NCI-H1417 treated with DMSO at 0.1 percent for 48 hours (cell line): Measurements from ENCODE around the gene PLCB1.
"Not testable (repeated sequence)": the region's sequence is repeated elsewhere in the genome, so short reads cannot be mapped to it uniquely, and the experiment has no call there.

Experiments used
- DNase-seq: peaks from one replicate; lab custom pipeline; 2025; lab: John Stamatoyannopoulos, UW

The PLCB1 gene

DNA sequence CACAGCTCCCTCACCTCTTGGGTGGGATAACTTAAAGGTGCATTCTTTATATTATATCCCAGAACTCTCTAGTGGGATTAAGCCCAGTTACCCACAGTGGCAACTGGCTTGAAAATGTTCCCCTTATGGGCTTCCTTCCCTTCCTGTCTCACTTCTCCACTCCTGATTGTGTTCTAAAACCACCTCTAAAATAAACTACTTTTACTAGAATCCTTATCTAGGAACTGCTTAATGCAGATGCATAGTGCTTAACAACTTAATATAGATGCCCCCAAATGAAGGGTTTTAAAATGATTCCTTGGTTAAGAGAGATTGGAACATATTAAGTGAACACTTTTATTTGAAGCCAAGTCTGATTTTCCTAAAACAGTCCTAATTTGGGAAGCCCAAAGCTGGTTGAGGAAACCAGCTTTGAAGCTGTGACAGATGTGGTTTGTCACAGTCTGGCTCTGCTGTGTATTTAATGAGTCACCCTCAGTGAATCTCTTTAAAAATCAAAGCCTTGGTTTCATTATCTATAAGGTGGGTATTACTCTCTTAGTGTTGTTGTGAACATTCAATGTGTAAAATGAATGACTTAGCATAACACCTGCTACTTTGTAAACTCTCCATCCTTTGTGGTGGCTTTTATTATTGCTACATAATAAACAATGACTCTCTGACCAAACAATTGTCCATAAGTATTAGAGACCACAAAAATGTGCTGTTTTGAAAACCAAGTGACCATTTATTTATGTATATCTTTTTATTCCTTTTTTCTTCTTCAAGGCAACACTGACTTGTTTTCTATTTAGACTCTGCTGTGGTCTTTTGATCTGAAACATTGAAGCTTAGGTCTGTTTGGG, 24.4 kb downstream of the PLCB1 start:
- no peak for DNase-seq

DNA sequence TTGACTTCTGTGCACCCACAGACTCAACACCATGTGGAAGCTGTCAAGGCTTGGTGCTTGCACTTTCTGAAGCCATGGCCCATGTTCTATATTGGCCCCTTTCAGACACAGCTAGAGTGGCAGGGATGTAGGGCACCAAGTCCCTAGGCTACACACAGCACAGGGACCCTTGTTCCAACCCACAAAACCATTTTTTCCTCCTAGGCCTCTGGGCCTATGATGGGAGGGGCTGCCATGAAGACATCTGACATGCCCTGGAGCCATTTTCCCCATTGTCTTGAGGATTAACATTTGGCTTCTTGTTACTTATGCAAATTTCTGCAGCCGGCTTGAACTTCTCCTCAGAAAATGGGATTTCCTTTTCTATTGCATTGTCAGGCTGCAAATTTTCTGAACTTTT, 27.2 kb downstream of the PLCB1 start:
- DNase-seq, result not testable (repeated sequence)

DNA sequence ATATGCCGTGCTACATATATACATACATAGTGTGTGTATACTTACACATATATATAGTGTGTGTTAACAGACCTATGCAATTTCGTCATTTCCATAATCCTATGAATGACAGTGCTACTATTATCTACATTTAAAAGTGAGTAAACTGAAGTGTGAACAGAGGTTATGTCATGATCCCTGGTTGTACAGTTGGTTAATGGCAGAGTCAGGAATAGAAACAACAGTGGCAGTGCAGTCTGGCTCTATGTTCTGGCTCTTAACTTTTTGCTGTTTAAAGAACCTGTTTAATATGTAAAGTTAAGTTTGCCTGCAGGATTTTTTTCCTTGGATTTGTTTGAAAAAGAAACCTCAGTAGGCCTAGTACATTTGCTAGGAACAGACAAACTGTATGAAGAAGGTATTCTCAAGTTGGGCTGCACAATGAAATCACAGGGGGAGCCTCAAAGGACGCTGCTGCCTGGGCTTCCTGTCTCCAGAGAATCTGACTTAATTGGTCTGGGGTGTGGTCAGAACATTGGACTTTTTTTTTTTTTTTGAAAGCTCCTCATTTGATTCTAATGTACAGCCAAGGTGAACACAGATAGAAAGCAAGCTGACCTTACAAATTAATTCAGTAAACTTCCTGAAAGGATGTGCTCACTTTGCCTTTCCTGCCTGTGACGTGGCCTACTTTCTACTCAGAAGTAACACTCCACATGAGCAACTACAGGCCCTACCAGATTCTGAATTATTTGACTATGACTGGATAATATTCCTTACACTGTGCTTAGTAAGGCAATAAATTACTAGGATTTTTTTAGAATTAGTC, 29.4 kb downstream of the PLCB1 start:
- DNase-seq, result no peak

DNA sequence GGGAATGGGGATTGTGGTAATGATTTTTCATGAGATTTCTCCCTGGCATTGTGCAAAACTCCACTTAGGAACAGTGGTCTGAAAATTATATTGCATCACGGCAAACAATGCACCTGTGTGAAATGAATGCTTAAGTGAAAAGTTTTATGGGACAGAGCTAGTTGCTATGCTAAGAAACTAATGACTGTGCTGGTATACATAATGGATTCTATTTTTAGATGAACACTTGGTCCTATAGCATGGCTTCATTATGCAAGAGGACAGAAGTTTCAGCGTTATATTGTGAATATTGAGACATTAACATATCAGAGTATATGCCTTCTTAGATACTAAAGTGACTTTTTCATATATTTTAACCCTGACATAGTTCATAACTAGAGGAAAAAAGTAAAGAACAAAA, 30.5 kb downstream of the PLCB1 start:
- no peak for DNase-seq

DNA sequence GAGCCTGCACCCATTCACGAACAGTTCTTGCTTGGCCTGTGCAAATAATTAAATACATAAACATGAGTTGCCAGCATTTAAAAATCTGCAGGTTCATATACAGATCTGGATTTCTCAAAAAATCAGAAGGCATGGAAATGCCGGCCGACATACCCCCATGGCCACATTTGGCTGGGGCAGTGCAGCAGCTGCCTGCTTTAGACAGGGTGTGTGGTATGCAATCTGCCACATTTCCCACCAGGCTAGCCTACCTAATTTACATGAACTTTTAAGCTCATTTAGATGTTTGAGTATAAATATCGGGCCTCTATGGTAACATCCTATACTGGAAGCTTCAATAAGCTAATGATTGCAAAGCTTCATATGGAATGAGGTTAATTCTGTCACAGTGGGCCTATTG, 31.5 kb downstream of the PLCB1 start:
- no peak for DNase-seq

DNA sequence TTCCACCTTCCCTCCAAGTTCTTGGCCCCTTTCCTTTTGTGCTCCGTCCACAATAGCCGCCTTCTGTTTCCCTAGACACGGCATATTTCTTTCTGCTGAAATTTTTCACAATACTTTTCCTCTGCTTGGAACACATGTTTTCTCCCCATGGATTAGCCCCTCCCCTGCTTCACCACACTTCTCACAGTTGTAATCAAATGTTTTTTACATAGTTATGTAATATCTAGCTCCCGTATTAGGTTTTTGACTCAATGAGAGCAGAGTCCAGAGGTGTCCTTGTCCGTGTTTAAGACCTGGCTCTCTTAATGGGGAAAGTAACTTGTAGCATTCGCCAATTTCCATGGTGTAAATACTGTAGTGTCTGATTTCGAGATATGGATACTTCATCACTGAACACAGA, 34.7 kb downstream of the PLCB1 start:
- DNase-seq, result no peak

DNA sequence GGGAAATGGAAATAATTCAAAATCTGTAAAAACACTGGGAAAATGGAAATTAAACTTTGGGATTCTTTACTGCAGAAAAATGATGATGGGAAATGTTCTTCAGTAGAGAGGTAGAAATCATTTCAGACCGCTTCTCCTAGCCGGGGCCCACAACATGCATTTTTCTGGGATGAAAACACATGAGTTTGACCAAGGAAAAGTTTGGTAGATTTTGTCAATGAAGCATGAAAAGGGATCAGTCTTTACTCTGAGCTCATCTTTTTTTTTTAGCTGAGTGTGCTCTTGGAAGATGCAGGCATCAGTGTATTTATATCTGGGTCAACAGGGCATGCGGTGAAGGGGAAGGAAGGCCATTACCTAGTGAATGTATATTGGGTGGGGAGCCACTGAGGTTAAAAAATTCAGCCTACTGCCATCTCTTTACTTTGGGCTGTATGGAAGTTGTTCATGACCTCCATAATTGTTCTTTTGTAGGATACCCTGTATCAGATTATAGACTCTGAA, 36.8 kb downstream of the PLCB1 start:
- DNase-seq, result no peak

DNA sequence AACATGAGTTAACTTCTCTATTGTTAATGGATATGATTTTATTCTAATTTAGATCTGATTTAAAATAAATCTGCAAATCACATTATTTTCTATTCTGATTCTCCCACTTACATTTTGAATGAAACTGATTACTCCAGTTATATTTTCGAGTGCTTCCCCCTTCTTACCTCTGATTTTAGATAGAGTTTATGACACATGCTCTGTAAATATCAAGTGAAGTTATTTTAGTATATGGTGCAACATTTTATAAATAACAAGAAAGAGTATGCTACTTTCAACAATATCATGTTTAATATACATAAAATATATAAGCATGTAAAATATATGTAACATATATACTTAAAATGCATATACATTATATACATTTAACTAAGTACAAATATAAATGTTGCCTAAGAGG, 38.9 kb downstream of the PLCB1 start:
- DNase-seq, result no peak

DNA sequence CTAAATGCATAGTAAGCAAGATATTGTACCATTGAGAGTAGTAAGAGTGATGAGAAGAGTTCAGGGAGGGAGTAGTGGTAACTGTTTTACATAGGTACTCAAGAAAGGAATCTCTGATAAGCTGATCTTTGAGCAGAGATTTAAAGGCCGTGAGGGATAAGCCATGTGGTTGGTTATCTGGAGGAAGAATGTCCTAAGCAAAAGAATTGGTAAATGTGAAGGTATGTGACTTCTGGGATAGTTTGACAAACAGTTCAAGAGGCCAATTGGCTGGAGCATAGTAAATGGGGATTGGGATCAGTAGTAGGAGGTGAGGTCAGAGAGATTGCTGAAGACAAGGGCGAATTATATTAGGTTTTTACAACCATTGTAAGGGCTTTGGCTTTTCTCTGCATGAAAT, 40.1 kb downstream of the PLCB1 start:
- no peak for DNase-seq

DNA sequence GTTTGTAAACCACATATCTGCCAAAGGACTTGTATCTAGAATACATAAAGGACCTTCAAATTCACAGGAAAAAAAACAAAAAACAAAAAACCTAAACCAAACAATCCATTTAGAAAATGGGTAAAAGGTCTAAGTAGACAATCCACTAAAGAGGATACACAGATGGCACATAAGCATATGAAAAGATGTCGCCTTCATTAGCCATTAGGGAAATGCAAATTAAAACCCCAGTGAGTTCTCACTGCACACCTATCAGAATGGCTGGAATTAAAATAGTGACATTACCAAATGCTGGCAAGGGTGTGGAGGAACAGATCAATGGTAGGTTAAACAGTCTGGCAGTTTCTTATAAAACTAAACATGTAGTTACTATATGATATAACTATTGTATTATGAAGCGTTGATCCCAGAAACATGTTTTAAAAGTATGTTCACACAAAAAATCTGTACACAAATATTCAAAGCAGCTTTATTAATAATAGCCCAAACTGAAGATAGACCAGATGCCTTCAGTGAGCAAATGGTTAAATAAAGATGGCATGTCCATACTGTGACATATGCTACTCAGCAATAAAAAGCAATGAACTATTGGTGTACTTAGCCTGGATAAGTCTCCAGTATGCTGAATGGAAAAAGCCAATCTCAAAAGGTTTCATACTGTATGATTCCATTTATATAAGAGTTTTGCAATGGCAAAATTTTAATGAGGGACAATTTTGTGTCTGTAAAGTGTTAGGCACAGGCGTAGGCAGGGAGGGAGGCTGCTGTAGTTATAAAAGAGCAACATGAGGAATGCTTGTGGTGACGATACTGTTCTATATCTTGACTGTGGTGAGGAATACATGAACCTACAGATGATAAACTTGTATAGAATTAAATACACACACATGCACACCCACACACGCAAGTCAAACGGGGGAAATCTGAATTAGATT, 43.9 kb downstream of the PLCB1 start:
- no peak for DNase-seq

DNA sequence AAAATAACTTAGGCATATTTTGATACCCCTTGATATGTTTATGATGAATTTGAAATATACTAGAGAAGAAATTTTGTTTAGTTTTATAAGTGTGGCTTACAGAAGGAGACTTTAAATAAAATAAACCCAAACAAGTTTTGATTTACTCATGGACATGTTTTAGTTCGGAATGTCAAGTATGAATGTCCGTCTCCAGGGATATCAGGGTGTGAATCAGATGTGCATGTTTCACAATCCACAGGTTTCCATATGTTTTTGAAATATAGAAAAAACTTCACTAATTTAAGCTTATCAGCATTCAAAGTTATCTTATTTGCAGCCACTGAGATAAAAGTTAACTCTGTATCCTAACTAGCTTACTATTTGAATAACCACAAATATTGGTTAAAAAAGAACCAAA, 51.5 kb downstream of the PLCB1 start:
- no peak for DNase-seq

DNA sequence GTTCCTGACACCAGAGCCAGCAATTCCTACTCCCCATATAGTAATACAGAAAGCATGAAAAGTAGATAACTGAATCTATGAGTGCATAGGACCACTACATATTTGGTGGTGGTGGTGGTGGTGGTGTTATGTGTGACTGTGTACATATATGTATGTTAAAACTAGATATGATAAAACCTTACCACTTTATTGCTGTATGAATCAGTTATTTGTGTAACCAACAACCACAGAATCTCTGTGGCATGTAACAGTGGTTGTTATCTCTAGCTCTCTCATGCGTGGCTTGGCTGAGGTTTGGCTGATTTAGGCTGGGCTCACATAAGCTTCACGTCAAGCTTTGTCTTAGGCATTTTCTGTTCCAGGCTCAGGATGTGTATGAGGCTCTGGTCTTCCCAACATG, 55.7 kb downstream of the PLCB1 start:
- no peak for DNase-seq

DNA sequence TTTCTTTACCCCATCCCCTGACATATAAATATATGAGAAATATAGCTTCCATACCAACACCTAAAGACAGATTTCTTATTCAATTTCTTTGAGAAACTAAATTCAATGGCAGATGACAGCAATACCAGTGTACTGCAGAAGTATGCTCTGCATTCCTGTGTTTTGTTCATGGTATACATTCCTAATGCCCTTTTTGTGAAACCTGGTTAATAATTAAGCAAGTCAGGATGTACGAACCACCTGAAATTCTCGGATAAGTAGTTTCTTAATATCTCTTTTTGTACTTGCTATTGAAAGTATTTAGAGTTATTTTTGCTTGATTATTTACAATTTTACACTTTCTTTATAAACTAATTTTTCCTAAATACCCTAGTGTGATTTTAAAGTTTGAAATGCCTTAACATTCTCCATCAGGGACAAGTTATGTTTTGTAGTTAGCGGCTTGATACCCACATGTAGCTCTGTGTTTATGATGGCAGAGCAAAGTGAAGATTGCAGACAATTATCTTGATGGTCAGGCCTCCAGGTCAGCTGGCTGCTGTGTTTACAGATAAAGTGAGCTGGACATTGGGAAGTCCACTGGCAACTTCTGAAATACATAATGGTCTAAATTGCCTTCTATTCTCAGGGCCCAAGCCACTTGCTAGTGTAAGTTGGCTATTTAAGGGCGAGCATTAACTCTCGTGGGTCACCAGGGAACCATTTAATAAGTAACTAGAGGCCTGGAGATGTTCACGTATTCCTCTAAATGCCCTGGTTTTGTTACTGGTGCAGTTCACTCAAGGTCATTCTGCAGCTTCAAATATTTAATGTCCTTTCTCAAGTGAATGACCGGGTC, 58.2 kb downstream of the PLCB1 start:
- DNase-seq, result no peak

DNA sequence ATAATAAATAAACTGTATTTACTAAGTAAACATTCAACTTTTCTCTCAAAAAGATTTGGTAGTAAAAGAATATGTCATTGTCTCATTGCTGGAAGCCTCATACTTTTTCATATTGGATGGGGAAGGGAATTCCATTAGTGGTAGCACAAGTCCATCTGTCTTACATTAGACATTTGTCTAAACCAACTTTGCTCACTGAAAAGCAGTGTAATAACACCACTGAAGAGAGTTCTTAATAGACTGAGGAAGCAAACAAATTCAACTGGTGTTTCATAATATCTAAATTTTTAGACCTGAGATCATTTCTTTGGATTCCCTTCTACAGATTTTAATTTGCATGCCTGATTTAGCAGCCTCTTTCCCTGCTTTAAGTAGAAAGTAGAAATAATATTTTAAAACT, 62.7 kb downstream of the PLCB1 start:
- no peak for DNase-seq

DNA sequence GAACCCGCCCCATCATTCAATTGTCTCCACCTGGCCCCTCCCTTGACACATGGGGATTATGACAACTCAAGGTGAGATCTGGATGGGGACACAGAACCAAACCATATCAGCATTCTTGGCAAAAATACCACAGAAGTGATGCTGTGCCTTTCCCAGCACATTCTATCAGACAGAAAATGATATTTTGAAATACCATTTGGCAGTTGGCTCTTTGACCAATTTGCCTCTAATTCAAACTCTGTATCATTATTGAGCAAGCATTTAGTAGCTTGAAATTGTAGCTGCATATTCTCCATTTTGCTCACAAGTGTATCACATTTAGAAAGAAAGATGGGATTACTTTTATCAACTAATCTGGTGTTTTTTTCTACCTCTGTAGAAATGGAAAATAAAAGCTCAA, 64.0 kb downstream of the PLCB1 start:
- no peak for DNase-seq

DNA sequence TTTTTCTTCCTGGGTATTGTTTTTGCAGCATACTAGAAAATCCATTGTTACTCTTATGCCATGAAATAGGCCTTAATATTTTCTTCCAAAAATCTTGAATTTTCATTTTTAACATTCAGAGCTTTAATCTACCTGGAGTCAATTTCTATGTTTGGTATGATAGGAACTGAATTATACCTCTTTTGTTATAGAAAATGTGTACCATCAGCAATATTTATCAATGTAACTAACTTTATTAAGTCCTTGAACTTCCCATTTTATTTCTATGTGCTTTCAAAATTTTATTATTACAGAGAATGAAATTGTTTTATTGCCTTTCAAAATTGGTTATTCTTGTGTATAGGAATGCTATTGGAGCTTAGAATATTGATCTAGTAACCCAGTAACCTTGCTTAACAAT, 68.2 kb downstream of the PLCB1 start:
- no peak for DNase-seq

DNA sequence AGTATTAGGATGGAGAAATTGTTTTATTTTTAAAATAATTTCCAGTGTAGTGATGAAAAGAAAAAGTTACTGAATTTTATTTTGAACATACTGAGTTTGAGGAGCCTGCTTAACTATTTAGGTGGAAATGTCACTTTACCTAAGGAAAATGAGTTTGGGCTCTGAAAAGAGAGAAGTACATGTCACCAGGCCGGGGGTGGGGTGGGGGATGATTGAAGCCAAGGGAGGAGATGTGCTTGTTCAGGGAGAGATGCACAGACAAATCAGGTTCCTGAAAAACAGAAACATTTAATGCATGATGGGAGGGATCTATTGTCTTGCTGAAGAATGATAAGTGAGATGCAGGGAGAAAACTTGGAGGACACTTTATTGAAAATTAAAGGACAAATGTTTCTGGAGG, 71.3 kb downstream of the PLCB1 start:
- no peak for DNase-seq

DNA sequence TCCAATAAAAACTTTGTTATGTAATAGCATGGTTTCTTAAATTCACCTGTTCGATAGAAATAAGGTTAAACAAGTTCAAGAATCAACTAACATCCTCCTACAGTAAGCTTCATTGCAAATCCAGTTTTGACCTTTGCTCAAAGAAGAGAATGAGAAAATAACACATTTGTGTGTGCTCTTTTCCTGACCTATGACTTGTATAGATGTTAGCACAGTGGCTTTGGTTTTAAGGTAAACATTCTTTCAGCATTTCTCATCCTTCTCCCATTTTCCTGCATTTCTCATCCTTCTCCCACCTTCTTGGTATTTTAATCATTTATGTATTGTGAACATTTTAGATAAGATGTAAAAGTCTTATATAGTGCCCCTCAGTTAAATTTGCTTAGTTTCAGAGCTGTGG, 73.9 kb downstream of the PLCB1 start:
- no peak for DNase-seq

DNA sequence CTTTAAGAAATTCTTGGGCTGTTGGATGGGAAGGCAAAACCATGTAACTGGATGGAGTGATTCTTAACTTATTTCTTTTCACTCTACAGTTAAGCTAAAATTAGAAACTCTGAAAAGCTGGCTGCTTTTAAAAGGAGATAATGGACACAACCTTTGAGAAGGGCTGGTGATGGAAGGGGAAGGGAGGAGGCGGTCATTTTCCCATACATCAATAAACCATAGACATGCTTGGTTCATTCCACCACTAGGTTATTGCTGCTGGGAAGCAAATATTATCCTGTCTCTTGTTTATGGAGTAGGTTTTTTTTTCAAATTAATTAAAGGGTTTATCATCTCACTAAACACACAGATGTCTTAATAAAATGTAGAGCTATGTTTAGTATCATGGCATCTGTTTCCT, 76.2 kb downstream of the PLCB1 start:
- DNase-seq, result no peak

DNA sequence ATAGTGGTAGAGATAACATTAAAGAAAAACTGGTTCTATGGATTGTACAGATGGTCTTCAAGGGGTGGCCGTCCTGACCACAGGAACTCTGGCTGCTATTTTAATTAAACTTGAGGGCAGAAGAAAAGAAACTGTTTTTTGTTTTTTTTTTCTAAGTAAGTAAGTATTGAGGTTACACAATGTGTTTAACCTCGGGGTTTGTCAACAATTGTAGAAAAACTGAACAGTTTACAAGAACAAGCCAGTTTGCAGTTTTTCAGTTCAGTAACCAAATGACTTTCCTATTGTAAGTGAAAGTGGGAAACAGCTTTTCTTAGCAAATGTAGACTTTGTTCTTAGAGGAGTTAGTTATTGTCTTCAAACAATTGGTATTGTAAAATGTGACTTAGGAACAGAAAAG, 77.0 kb downstream of the PLCB1 start:
- DNase-seq, result no peak

DNA sequence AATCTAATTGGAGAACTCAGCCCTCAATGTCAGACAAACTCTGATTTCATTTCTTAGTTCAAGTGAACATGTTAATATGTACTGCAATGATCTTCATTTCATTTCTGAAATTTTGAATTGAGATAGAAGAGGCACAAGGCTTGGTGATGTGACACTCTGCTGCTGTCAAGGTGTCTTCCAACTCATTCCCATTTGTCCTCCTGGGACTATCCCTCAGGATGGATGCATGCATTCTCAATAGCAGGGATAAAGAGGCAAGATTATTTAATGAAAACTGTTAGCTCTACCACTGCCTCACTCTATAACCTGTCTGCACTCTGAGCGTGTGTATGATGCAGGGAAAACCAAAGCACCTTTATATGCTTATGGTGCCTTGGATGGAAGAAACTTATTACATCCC, 78.7 kb downstream of the PLCB1 start:
- DNase-seq, result no peak
